Measurements from ENCODE around the gene CEP41. TPM values are rescaled to one million over a fixed set of nuclear protein-coding genes. Genes with fewer than 3 reads are reported as not detected.

Gene CEP41
- total and polyA plus RNA-seq, 2 donors (not counting 3 experiments of a cell fraction or from before 2014, with no cell fraction given), result 19.5 to 26.8 TPM

DNA sequence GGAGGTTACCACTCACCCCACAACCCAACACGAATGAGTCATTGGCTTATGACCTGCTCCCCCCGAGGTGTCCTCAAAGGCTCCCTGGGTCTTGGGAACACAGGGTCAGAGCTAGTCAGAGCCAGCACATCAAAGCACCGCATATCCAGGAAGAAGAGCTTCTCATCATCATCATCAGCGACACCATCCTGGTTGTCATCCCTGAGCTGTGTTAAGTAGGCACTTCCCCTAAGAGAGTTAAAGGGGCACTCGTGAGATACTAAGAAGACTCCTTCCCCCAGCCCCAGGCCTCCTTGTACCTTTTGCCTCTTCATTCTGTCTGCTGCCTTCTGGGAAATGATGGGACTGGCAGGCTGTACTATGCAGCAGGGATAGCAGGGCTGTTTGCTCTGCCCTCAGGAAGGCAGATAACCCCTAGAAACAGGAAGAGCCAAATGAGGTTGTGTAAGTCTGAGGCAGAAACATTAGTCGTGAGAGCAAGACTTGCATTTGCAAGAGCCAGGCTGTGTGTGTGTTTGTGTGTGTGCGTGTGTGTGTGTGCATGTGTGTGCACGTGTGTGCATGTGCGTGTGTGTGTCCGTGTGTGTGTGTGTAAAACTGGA, 71.6 kb downstream of the CEP41 start:
- H2AFZ ChIP-seq (ENCODE audit: low read depth, low read length), result peak overlapping the region; percentile 5
- ChIA-PET CTCF (no interaction called here), POLR2A (no interaction called here)
- FAIRE-seq, result peak; percentile 92
- no peak overlapping the region for H3K27ac ChIP-seq (ENCODE audit: insufficient read depth, low read depth, low read length)
- TF ChIP-seq JUN (IDR thresholded peaks at IDR 0.05; ENCODE audit: borderline replicate concordance, insufficient read depth, insufficient read length, low read depth), result no peak
- peak; percentile 40 for TF ChIP-seq POLR2AphosphoS5 (IDR thresholded peaks at IDR 0.05; ENCODE audit: insufficient read depth, low read depth, low read length)
- TF ChIP-seq GATA2 (IDR thresholded peaks at IDR 0.05; ENCODE audit: insufficient read depth, insufficient read length, low read depth, low read length), result peak; percentile 53
- no peak for TF ChIP-seq EZH2 (IDR thresholded peaks at IDR 0.05; ENCODE audit: borderline replicate concordance, low read depth, low read length, severe bottlenecking)
- no peak overlapping the region for H3K9ac ChIP-seq (replicated peaks; ENCODE audit: extremely low read depth, insufficient read depth, low read length)
- dilution Hi-C loops (cut with MboI; ENCODE audit: extremely low pct_ligation_motif_present, low sequenced_read_pairs) (no loop called here), intact Hi-C loops (cut with micrococcal nuclease) (no loop called here)
- no peak overlapping the region for H3K4me3 ChIP-seq (replicated peaks in 1 of 3; ENCODE audit: insufficient read depth in 1 of 3, low read depth in 1 of 3, low read length in 3 of 3)
- peaks cover 25% of the 10 kb centered on the region for H3K4me1 ChIP-seq (ENCODE audit: control insufficient read depth, extremely low read depth, insufficient read depth, low read length)
- peak; percentile 72 for DNase-seq (ENCODE audit: low read depth, low spot score)
- H3K27me3 ChIP-seq (ENCODE audit: control insufficient read depth in 2 of 2, insufficient read depth in 2 of 2, low read length in 2 of 2), result no peaks in the 10 kb centered on the region
- no peaks in the 10 kb centered on the region for H3K79me2 ChIP-seq (ENCODE audit: control insufficient read depth, insufficient read depth, low read length)
- no peaks in the 10 kb centered on the region for H3K9me3 ChIP-seq (replicated peaks; ENCODE audit: control insufficient read depth, insufficient read depth, low read length)
- BruUV-seq (replicated peaks), result no TSS peak
- no peaks in the 10 kb centered on the region for H3K9me1 ChIP-seq (replicated peaks; ENCODE audit: control insufficient read depth, extremely low read depth, insufficient read depth, low read length)
- H4K20me1 ChIP-seq (replicated peaks; ENCODE audit: control insufficient read depth, extremely low read depth, insufficient read depth, low read length), result no peaks in the 10 kb centered on the region
- no peak overlapping the region for H3K4me2 ChIP-seq (ENCODE audit: insufficient read depth, low read length)
- H3K36me3 ChIP-seq (ENCODE audit: control insufficient read depth in 2 of 2, extremely low read depth in 1 of 2, insufficient read depth in 2 of 2, low read length in 2 of 2), result no peaks in the 10 kb centered on the region

DNA sequence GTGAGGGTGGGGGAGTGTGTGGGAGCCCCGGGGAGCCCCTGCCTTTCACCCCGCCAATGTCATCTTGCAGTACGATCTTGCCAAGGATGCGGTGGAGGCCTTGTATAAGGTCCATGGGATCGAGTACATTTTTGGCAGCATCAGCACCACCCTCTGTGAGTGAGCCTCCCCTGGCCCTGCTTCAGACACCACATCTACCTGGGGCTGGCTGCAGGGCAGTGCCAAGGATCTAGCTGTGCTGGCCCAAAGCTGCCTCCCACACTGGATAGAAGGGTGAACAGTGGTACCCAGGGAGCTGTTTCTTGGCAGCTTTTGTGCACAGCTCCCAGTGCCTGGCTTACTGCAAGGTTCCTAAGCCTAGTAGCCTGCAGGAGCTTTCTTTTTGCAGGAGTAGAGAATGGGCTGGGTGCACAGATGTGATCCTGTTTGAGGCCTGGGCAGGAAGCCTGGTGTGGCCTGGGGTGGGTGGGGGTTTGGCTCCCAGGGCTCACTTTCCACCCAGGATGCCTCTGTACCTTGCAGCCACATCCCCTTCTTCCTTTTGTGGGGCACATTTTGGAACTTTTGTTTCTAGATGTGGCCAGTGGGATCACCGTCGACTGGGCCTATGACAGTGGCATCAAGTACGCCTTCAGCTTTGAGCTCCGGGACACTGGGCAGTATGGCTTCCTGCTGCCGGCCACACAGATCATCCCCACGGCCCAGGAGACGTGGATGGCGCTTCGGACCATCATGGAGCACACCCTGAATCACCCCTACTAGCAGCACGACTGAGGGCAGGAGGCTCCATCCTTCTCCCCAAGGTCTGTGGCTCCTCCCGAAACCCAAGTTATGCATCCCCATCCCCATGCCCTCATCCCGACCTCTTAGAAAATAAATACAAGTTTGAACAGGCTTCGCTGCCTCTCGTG, 72.7 kb downstream of the CEP41 start:
- H3K4me2 ChIP-seq (ENCODE audit: insufficient read depth, low read length), result no peak overlapping the region
- no peaks in the 10 kb centered on the region for H3K27me3 ChIP-seq (ENCODE audit: control insufficient read depth in 2 of 2, insufficient read depth in 2 of 2, low read length in 2 of 2)
- peaks cover 15% of the 10 kb centered on the region for H3K4me1 ChIP-seq (ENCODE audit: control insufficient read depth, extremely low read depth, insufficient read depth, low read length)
- no peak for FAIRE-seq
- intact Hi-C loops (cut with micrococcal nuclease) (no loop called here), dilution Hi-C loops (cut with MboI; ENCODE audit: extremely low pct_ligation_motif_present, low sequenced_read_pairs) (no loop called here)
- no peak overlapping the region for H2AFZ ChIP-seq (ENCODE audit: low read depth, low read length)
- no peaks in the 10 kb centered on the region for H3K9me1 ChIP-seq (replicated peaks; ENCODE audit: control insufficient read depth, extremely low read depth, insufficient read depth, low read length)
- no peaks in the 10 kb centered on the region for H3K9me3 ChIP-seq (replicated peaks; ENCODE audit: control insufficient read depth, insufficient read depth, low read length)
- no peak overlapping the region for H3K9ac ChIP-seq (replicated peaks; ENCODE audit: extremely low read depth, insufficient read depth, low read length)
- no peak for TF ChIP-seq POLR2AphosphoS5 (IDR thresholded peaks at IDR 0.05; ENCODE audit: insufficient read depth, low read depth, low read length)
- TF ChIP-seq, protein P1, sequence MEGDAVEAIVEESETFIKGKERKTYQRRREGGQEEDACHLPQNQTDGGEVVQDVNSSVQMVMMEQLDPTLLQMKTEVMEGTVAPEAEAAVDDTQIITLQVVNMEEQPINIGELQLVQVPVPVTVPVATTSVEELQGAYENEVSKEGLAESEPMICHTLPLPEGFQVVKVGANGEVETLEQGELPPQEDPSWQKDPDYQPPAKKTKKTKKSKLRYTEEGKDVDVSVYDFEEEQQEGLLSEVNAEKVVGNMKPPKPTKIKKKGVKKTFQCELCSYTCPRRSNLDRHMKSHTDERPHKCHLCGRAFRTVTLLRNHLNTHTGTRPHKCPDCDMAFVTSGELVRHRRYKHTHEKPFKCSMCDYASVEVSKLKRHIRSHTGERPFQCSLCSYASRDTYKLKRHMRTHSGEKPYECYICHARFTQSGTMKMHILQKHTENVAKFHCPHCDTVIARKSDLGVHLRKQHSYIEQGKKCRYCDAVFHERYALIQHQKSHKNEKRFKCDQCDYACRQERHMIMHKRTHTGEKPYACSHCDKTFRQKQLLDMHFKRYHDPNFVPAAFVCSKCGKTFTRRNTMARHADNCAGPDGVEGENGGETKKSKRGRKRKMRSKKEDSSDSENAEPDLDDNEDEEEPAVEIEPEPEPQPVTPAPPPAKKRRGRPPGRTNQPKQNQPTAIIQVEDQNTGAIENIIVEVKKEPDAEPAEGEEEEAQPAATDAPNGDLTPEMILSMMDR (IDR thresholded peaks at IDR 0.05; ENCODE audit: extremely low read depth in 1 of 2, insufficient read depth in 1 of 2, low read depth in 1 of 2, low read length in 2 of 2), result no peak
- TF ChIP-seq FOS (IDR thresholded peaks at IDR 0.05; ENCODE audit: borderline replicate concordance, insufficient read depth, low read length), result no peak
- TF ChIP-seq POLR2A (IDR thresholded peaks at IDR 0.05; ENCODE audit: low read depth, low read length), result no peak
- no peak for TF ChIP-seq MYC (IDR thresholded peaks at IDR 0.05; ENCODE audit: low read depth, low read length)
- TF ChIP-seq, protein P2, sequence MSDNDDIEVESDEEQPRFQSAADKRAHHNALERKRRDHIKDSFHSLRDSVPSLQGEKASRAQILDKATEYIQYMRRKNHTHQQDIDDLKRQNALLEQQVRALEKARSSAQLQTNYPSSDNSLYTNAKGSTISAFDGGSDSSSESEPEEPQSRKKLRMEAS (IDR thresholded peaks at IDR 0.05; ENCODE audit: insufficient read depth, insufficient read length), result no peak
- no peak for TF ChIP-seq JUN (IDR thresholded peaks at IDR 0.05; ENCODE audit: borderline replicate concordance, insufficient read depth, insufficient read length, low read depth)
- no peak for TF ChIP-seq GATA2 (IDR thresholded peaks at IDR 0.05; ENCODE audit: insufficient read depth, insufficient read length, low read depth, low read length)
- TF ChIP-seq EZH2 (IDR thresholded peaks at IDR 0.05; ENCODE audit: borderline replicate concordance, low read depth, low read length, severe bottlenecking), result no peak
- ChIA-PET POLR2A (no interaction called here), CTCF (no interaction called here)
- no peak overlapping the region for H3K4me3 ChIP-seq (replicated peaks in 1 of 3; ENCODE audit: insufficient read depth in 1 of 3, low read depth in 1 of 3, low read length in 3 of 3)
- no peaks in the 10 kb centered on the region for H3K79me2 ChIP-seq (ENCODE audit: control insufficient read depth, insufficient read depth, low read length)
- no TSS peak for BruUV-seq (replicated peaks)
- no peaks in the 10 kb centered on the region for H3K36me3 ChIP-seq (ENCODE audit: control insufficient read depth in 2 of 2, extremely low read depth in 1 of 2, insufficient read depth in 2 of 2, low read length in 2 of 2)
- no peak overlapping the region for H3K27ac ChIP-seq (ENCODE audit: insufficient read depth, low read depth, low read length)
- no peak for DNase-seq (ENCODE audit: low read depth, low spot score)
- H4K20me1 ChIP-seq (replicated peaks; ENCODE audit: control insufficient read depth, extremely low read depth, insufficient read depth, low read length), result no peaks in the 10 kb centered on the region

Data from endothelial cell of umbilical vein (primary cell).